ENCODE results near the gene IDH3G. TPM values are rescaled to one million over a fixed set of nuclear protein-coding genes. Genes with fewer than 3 reads are reported as not detected.
"Not testable (repeated sequence)": the region's sequence is repeated elsewhere in the genome, so short reads cannot be mapped to it uniquely, and the experiment has no call there.

IDH3G gene
- 26.6 TPM for total RNA-seq

DNA sequence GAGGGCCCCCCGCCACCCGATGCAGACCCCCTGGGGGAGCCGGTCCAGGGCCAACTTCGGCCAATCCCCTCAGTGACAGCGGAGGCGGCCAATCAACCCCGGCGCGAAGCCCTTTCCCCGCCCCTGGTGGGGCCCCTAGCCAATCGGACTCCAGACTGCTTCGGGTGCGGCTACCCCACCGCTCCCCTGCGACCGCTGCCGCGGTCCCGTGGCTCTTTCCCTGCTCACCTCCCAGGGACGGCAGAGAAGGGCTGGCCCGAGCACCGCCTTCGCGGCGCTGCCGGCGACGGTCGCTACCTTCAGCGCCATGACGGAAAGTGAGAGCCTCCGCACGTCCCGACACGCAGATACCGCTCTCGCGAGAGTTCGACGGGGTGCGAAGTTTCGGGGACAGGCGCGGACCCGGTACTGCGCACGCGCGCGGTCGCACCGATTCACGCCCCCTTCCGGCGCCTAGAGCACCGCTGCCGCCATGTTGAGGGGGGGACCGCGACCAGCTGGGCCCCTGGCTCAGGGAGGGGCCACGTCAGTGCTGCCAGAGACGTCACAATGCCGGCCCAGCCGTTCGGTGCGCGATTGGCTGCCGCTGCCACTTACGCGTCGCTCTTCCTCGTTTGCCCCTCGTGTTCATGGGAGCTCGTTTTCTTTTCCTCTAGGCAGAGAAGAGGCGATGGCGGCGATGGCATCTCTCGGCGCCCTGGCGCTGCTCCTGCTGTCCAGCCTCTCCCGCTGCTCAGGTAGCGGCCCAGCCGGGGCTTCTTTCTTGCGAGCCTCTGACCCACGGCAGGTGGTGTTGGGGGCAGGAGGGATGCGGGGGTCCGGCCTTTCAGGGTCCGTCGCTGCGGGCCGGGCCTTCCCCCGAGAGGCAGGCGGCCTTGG is at the start of gene IDH3G, which contains the start of gene SSR4:
IDH3G (minus strand) TSS at position 358 of the 879 bp plus-strand sequence; CDS start at position 309, 49 bp downstream.
SSR4 (plus strand) TSS at position 651 of the 879 bp plus-strand sequence; CDS start at position 671, 20 bp downstream.
- peak; percentile 92 for DNase-seq

DNA sequence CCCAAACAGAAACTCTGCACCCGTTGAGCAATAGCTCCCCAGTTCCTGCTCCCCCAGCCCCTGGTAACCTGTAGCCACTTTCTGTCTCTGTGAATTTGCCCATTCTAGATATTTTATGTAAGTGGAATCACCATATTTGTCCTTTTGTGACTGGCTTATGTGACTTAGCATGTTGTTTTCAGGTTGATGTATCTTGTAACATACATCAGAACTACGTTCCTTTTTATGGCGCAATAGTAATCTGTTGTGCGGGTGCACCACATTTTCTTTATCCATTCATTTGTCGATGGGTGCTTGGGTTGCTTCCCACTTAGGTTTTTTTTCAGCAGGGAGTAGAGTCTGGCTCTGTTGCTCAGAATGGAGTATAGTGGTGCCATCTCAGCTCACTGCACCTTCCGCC is 42.7 kb upstream of the IDH3G start:
- no peak for DNase-seq

DNA sequence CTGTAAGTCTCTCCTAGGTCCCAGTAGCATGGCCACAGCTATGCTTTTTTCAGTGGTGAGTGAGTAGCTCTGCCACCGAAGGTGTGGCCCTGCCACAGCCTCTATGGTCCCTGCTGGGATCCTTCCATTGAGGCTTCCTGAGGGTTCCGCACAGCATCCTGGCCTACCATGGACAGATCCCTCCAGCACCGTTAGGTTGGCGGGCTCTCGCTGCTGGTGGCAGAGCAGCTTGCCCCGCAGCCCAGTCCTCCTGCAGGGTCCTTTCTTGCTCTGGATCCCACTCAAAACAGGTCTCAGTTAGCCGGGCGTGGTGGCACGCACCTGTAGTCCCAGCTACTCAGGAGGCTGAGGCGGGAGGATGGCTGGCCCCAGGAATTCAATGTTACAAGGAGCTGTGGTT is 38.6 kb upstream of the IDH3G start:
- DNase-seq = no peak

- no peak for DNase-seq
Measured at GRCh38 chrX:153831429-153832150, 37.4 kb upstream of the IDH3G start.

GRCh38 chrX:153830640-153831428 is 36.7 kb upstream of the IDH3G start:
- DNase-seq = no peak

- DNase-seq = no peak
Measured at GRCh38 chrX:153829799-153830639, 35.8 kb upstream of the IDH3G start, which contains the start of gene PDZD4. PDZD4 (minus strand) TSS chrX:153830544; CDS start chrX:153830298, 246 bp downstream.

DNA sequence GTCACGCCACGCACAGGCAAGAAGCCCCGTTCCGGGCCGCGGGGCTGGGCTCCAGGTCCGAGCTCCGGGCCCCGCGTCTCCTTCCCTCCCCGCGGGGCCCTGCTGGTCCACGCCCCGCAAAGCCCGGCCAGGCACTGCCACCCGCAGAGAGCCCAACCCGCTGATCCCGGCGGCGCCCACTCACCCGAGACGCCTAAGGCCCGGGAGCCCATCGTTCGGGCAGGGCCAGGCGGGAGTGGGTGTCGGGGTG is 35.3 kb upstream of the IDH3G start:
- no peak for DNase-seq

GRCh38 chrX:153828723-153829548 is 34.8 kb upstream of the IDH3G start:
- no peak for DNase-seq

DNA sequence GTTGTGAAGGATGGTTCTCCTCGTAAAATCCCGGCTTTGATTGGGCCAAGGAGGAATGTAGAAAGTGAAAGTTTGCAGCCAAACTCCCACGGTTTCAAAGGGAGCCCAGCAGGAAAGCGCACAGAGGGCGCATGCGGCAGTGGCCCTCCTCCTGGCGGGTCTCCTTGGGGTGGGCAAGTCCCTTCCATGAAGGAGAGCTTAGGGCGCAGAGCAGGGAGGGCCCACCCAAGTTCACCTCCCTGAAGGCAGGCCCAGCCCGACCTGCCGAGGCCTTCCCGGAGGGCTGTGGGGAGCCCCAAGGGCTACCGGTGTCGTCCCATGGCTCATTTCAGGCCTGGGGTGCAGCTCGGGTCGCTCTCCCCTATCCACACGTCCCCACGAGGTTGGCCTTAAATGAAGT is 34.1 kb upstream of the IDH3G start:
- no peak for DNase-seq

DNA sequence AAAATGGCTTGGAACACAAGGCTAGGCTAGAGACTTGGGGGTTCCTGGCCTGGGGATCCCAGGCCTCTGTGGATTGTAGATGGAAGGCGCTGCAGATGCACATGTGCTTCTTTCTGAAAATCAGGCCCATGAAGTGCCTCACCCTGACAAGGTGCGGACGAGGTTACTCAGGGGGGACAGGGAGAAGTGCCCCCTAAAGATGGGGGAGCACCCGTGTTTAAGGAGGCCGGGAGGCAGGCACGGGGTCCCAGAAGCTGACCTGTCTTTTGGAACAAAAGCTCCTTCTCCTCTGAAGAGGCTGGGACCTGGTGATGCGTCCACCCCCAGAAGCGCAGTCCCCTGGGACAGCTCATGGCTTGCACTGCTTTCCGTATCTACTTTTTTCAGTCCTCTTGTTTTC is 33.7 kb upstream of the IDH3G start:
- no peak for DNase-seq

GRCh38 chrX:153827016-153827415 is 32.8 kb upstream of the IDH3G start:
- no peak for DNase-seq

DNA sequence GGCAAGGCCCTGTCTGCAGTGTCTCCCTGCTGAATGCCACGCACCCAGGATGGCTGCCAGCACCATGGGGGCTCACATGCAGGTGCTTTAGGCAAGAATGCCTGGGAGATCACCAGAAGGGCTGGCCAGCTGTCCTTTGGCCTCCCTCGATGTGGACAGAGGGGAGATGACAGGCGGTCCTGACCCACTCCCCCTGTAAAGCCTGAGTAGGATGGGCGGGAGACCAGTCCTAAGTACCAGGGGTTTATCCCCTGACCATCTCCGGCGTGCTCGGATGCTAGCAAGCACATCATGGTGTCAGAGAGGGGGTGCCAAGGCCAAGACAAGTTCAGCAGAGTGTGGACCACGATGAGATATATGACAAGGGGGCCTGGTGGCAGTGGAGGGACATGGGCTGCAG is 30.9 kb upstream of the IDH3G start:
- no peak for DNase-seq

- DNase-seq = no peak
Measured at GRCh38 chrX:153824348-153824747, 30.2 kb upstream of the IDH3G start.

DNA sequence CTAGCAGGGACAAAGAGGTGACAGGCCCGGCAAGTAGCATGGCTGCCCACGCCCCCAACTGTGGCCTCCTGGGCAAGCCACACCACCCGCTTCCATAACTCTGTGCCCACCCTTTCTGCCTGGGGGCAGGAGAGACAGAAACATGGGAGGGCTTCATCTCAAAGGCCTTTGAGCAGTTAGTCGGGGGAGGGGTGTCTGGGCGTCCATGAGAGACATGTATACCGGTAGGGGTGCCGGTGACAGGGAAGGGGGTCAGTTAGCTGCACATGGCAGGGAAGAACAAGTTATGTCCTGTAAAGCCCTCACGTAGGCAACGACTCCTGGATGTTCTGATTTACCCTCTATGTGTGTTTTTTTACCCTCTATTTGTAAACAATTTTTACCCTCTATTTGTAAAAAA is 26.9 kb upstream of the IDH3G start:
- no peak for DNase-seq

- no peak for DNase-seq
Measured at GRCh38 chrX:153820601-153821000, 26.4 kb upstream of the IDH3G start.

DNA sequence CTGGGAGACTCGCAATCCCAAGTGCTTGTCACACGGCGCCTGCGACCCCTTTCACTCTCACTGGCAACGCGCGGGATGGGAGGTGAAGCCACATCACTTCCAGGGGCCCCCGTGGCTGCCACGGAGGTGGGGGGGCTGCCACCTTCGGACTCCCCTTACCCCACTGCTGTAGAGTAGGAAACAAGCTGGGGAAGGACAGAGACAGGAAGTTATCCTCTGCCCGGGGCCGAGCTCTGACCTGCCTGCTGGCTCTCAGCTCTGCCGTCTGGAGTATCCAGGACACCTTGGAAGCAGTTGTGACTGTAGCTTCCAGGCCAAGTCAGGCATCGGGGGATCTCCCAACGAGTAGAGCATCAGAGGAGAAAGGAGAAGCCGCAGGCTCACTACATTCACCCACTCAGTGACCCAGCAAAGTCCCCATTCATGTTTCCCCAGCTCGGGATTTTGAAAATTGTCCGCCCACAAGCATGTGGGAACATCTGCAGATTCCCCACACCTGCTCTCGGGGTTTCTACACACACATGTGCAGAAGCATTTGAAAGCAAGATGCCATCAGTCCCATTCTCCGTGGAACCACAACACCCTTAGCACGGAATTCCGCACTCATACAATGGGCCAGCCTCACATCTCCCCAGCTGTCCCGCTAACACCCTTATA is 25.3 kb upstream of the IDH3G start:
- no peak for DNase-seq

DNA sequence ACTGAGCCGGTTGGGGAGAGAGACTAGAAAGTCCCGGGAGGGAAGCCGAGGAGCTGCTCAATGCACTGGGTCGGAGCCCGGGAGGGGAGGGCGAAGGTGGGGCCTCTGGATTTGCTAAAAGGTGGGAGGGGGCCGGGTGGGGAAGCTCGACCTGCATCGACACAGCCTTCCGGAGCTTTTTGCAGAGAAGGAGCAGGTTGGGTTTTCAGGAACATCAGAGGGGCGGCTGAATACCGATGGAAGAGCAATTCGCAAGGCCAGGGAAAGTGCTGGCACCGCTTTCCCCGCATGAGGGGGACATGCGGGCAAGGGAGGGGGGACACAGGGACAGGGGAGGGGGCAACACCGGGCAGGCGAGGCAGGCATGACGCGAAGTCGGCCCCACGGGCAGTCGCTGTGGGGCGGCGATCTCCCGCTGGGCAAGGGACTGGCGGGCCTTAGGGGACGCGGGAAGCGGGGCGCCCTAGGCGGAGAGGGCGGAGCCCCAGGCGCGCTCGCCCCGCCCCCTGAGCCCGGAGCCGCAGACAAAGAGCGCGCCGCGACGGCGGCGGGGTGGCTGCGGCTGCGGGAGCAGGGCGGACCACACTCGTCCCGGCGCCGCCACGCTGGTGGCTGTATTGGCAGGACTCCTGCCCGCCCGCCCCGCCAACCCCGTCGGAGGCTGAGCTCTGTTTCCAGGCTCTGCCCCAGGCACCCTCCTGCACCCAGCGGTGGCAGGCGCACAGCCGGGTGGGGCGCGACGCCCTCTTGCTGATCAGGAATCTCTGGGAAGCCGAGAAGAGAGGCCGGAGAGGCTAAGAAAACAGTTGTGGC is 24.6 kb upstream of the IDH3G start:
- no peak for DNase-seq

- DNase-seq = not testable (repeated sequence)
Measured at GRCh38 chrX:153818064-153818463, 23.9 kb upstream of the IDH3G start.

All from skin of body (tissue), 2 donors.